A673 (cell line): Measurements from ENCODE around the gene FADS3.

Source experiments
- CTCF ChIP-seq: fragments of 300-800, 200-600 bp; sonication (generic); conservative IDR thresholded peaks from 2 replicates; pipeline ENCODE4 v1.5.1; 2017; ENCODE audit warnings: low read depth, mild to moderate bottlenecking, antibody characterized with exemption, low read length, moderate library complexity, mixed read lengths
- EZH2 ChIP-seq: fragments of 200-600 bp; sonication (generic); IDR thresholded peaks from 2 replicates; pipeline ENCODE4 v1.6.1; 2017; ENCODE audit warnings: borderline replicate concordance, low read depth, mild to moderate bottlenecking, mixed read lengths, antibody characterized with exemption, low read length; ENCODE audit not compliant: poor library complexity, severe bottlenecking

- TF ChIP-seq CTCF (no peak), EZH2 (no peak)
Measured at GRCh38 chr11:61904539-61905048, 13.2 kb upstream of the FADS3 start.
